ENCODE measurements around the gene MAPK14. TPM values are rescaled to one million over a fixed set of nuclear protein-coding genes. Genes with fewer than 3 reads are reported as not detected.
"Not testable (repeated sequence)": the region's sequence is repeated elsewhere in the genome, so short reads cannot be mapped to it uniquely, and the experiment has no call there.

MAPK14 gene
- total and polyA plus RNA-seq, 4 donors, result 16.9 to 82.7 (median 35.9) TPM

GRCh38 chr6:36123270-36124139 lies 95.9 kb downstream of the MAPK14 start:
- no peak overlapping the region for H3K4me3 ChIP-seq (ENCODE audit: low read depth in 1 of 3, low read length in 3 of 3)
- H3K27me3 ChIP-seq (ENCODE audit: control insufficient read depth in 4 of 4, insufficient read depth in 4 of 4, low read length in 3 of 4), result no peaks in the 10 kb centered on the region
- H3K9me3 ChIP-seq (ENCODE audit: control insufficient read depth in 4 of 4, low read length in 3 of 4), result no peaks in the 10 kb centered on the region
- no peak overlapping the region for H3K9ac ChIP-seq (ENCODE audit: low read depth in 1 of 2, low read length in 2 of 2)
- 39% methylated on average over 10 of the region's 10 CpGs for WGBS
- H3K36me3 ChIP-seq (ENCODE audit: control insufficient read depth in 4 of 4, insufficient read depth in 3 of 4, low read depth in 1 of 4, low read length in 3 of 4), result no peaks in the 10 kb centered on the region
- TF ChIP-seq RAD21 (IDR thresholded peaks at IDR 0.05) (peak; percentile 71 to 80), CTCF (IDR thresholded peaks at IDR 0.05; ENCODE audit: low read depth, low read length, missing input control) (peak; percentile 79), HNF4G (IDR thresholded peaks at IDR 0.05) (no peak), JUND (IDR thresholded peaks at IDR 0.05) (no peak)
- H3K4me1 ChIP-seq (ENCODE audit: control insufficient read depth in 4 of 4, insufficient read depth in 4 of 4, low read length in 3 of 4), result peaks cover 5 to 32% (median 23%) of the 10 kb centered on the region in 4 donors
- peak; percentile 88 for DNase-seq (ENCODE audit: low spot score)
- H3K27ac ChIP-seq (ENCODE audit: low read depth in 1 of 2, low read length in 2 of 2), result no peak overlapping the region

- WGBS, result 84% methylated on average over 8 of the region's 8 CpGs
- not testable (repeated sequence) for DNase-seq (ENCODE audit: low spot score)
Observed at GRCh38 chr6:36124346-36124745, 96.7 kb downstream of the MAPK14 start.

GRCh38 chr6:36124881-36125280 lies 97.3 kb downstream of the MAPK14 start:
- WGBS, result 93% methylated on average over 3 of the region's 3 CpGs
- Histone ChIP-seq H3K4me3 (ENCODE audit: low read depth in 1 of 3, low read length in 3 of 3) (no peak overlapping the region), H3K9ac (ENCODE audit: low read depth in 1 of 2, low read length in 2 of 2) (no peak overlapping the region), H3K4me1 (ENCODE audit: control insufficient read depth in 4 of 4, insufficient read depth in 4 of 4, low read length in 3 of 4) (peaks cover 5 to 32% (median 24%) of the 10 kb centered on the region in 4 donors), H3K27ac (ENCODE audit: low read depth in 1 of 2, low read length in 2 of 2) (no peak overlapping the region), H3K27me3 (ENCODE audit: control insufficient read depth in 4 of 4, insufficient read depth in 4 of 4, low read length in 3 of 4) (no peaks in the 10 kb centered on the region), H3K9me3 (ENCODE audit: control insufficient read depth in 4 of 4, low read length in 3 of 4) (no peaks in the 10 kb centered on the region), H3K36me3 (ENCODE audit: control insufficient read depth in 4 of 4, insufficient read depth in 3 of 4, low read depth in 1 of 4, low read length in 3 of 4) (no peaks in the 10 kb centered on the region)
- DNase-seq (ENCODE audit: low spot score), result no peak
- TF ChIP-seq JUND (IDR thresholded peaks at IDR 0.05), result no peak
- no peak for TF ChIP-seq MAX (IDR thresholded peaks at IDR 0.05)
- TF ChIP-seq HNF4G (IDR thresholded peaks at IDR 0.05), result no peak
- no peak for TF ChIP-seq RXRA (IDR thresholded peaks at IDR 0.05)
- no peak for TF ChIP-seq CTCF (IDR thresholded peaks at IDR 0.05; ENCODE audit: low read depth, low read length, missing input control)
- TF ChIP-seq RAD21 (IDR thresholded peaks at IDR 0.05), result no peak
- TF ChIP-seq SP1 (IDR thresholded peaks at IDR 0.05), result no peak
- no peak for TF ChIP-seq YY1 (IDR thresholded peaks at IDR 0.05)
- TF ChIP-seq ZBTB33 (IDR thresholded peaks at IDR 0.05), result no peak
- no peak for TF ChIP-seq EGR1 (IDR thresholded peaks at IDR 0.05; ENCODE audit: low read depth in 2 of 2)
- TF ChIP-seq GABPA (IDR thresholded peaks at IDR 0.05 in 1 of 2, conservative IDR thresholded peaks at IDR 0.05 in 1 of 2), result no peak
- TF ChIP-seq NR2F2 (IDR thresholded peaks at IDR 0.05), result no peak
- no peak for TF ChIP-seq ATF3 (IDR thresholded peaks at IDR 0.05)

More at GRCh38 chr6:36124346-36124745, 96.7 kb downstream of the MAPK14 start:
- not testable (repeated sequence) for H3K36me3 ChIP-seq (ENCODE audit: control insufficient read depth in 4 of 4, insufficient read depth in 3 of 4, low read depth in 1 of 4, low read length in 3 of 4); H3K4me3 ChIP-seq (ENCODE audit: low read depth in 1 of 3, low read length in 3 of 3); H3K27me3 ChIP-seq (ENCODE audit: control insufficient read depth in 4 of 4, insufficient read depth in 4 of 4, low read length in 3 of 4); H3K27ac ChIP-seq (ENCODE audit: low read depth in 1 of 2, low read length in 2 of 2); H3K9me3 ChIP-seq (ENCODE audit: control insufficient read depth in 4 of 4, low read length in 3 of 4); H3K9ac ChIP-seq (ENCODE audit: low read depth in 1 of 2, low read length in 2 of 2)
- peaks cover 5 to 32% (median 23%) of the 10 kb centered on the region in 4 donors for H3K4me1 ChIP-seq (ENCODE audit: control insufficient read depth in 4 of 4, insufficient read depth in 4 of 4, low read length in 3 of 4)
